ENCODE data around the gene RADIL.

RADIL gene

GRCh38 chr7:4840079-4840501 lies 43.4 kb downstream of the RADIL start (continued):
- TF ChIP-seq ZBTB10 (tag by site-specific recombination; IDR thresholded peaks at IDR 0.05) = no peak
- TF ChIP-seq ZNF311 (tag by site-specific recombination; IDR thresholded peaks at IDR 0.05; ENCODE audit: borderline replicate concordance) = no peak
- no peak for TF ChIP-seq SCRT1 (tag by site-specific recombination; IDR thresholded peaks at IDR 0.05; ENCODE audit: borderline replicate concordance)
- TF ChIP-seq ZNF514 (tag by site-specific recombination; IDR thresholded peaks at IDR 0.05) = no peak

GRCh38 chr7:4838626-4839334 lies 44.7 kb downstream of the RADIL start:
- CTCF ChIA-PET = interaction anchor here (0.8 to 1.2 kb wide), 2 partner anchors 8 to 15 kb away, joined by 3 read pairs; no protein-coding TSS in a partner anchor
- no peak for TF ChIP-seq ZNF518A (tag by site-specific recombination; conservative IDR thresholded peaks at IDR 0.05; ENCODE audit: low read depth)
- TF ChIP-seq ZIC2 (tag by site-specific recombination; IDR thresholded peaks at IDR 0.05) = no peak
- no peak for TF ChIP-seq ZNF184 (tag by site-specific recombination; IDR thresholded peaks at IDR 0.05)
- TF ChIP-seq ZBTB48 (tag by site-specific recombination; IDR thresholded peaks at IDR 0.05) = no peak
- no peak for TF ChIP-seq ZNF214 (tag by site-specific recombination; IDR thresholded peaks at IDR 0.05; ENCODE audit: borderline replicate concordance)
- no peak for TF ChIP-seq FEZF1 (tag by site-specific recombination; IDR thresholded peaks at IDR 0.05)
- no peak for TF ChIP-seq TSHZ1 (tag by site-specific recombination; IDR thresholded peaks at IDR 0.05; ENCODE audit: borderline replicate concordance)
- TF ChIP-seq KLF10 (tag by site-specific recombination; IDR thresholded peaks at IDR 0.05) = no peak
- no peak for TF ChIP-seq WT1 (tag by site-specific recombination; IDR thresholded peaks at IDR 0.05)
- TF ChIP-seq IKZF3 (tag by site-specific recombination; IDR thresholded peaks at IDR 0.05) = no peak
- TF ChIP-seq SCRT1 (tag by site-specific recombination; IDR thresholded peaks at IDR 0.05; ENCODE audit: borderline replicate concordance) = no peak
- no peak for TF ChIP-seq ZNF26 (tag by site-specific recombination; IDR thresholded peaks at IDR 0.05)
- no peak for TF ChIP-seq SP2 (tag by site-specific recombination; IDR thresholded peaks at IDR 0.05)
- POLR2A ChIA-PET = no interaction called here

More at GRCh38 chr7:4838626-4839334, 44.7 kb downstream of the RADIL start:
- Histone ChIP-seq H3K9me3 (ENCODE audit: control insufficient read depth, insufficient read depth, low read depth, low read length) (no peaks in the 10 kb centered on the region), H3K36me3 (ENCODE audit: control insufficient read depth in 2 of 2, insufficient read depth in 1 of 2, low read length in 2 of 2) (no peaks in the 10 kb centered on the region), H3K4me1 (ENCODE audit: control insufficient read depth, insufficient read depth, low read length) (no peaks in the 10 kb centered on the region), H3K27ac (ENCODE audit: extremely low read depth, low read depth, low read length) (no peak overlapping the region), H3K4me3 (ENCODE audit: low read depth, low read length) (no peak overlapping the region)
